ENCODE measurements around the gene EEF2K. TPM values are rescaled to one million over a fixed set of nuclear protein-coding genes. Genes with fewer than 3 reads are reported as not detected.

EEF2K gene
- total RNA-seq, 1 donor, result 57.3 TPM

DNA sequence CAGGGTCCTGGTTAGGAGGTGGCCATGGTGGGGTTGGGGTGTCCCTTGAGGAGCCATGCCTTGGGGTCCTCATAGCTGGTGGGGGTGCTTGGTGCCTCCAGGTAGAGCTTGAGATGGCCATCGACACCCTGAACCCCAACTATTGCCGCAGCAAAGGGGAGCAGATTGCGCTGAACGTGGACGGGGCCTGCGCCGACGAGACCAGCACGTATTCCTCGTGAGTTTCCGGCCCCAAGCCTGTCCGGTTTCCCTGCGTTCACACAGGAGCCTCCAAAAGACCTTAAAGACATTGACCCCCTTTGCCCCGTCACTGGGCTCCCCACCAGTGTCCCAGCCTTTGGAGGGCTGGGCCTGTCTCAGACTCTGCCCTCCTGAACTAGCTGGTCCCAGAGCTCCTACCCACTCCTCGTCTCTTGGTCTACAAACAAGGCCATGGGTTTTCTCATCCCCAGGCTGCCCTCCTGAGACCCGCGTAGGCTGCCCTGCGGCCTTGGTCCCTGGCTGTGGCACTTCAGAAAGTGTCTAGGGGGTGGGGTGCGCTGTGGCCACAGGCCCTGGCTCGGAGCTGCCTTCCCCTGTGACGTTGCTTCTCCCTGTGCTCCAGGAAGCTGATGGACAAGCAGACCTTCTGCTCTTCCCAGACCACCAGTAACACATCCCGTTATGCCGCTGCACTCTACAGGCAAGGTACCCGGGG is 102.9 kb downstream of the EEF2K start:
- DNase-seq (ENCODE audit: low read depth), result no peak
- TF ChIP-seq, protein P1, sequence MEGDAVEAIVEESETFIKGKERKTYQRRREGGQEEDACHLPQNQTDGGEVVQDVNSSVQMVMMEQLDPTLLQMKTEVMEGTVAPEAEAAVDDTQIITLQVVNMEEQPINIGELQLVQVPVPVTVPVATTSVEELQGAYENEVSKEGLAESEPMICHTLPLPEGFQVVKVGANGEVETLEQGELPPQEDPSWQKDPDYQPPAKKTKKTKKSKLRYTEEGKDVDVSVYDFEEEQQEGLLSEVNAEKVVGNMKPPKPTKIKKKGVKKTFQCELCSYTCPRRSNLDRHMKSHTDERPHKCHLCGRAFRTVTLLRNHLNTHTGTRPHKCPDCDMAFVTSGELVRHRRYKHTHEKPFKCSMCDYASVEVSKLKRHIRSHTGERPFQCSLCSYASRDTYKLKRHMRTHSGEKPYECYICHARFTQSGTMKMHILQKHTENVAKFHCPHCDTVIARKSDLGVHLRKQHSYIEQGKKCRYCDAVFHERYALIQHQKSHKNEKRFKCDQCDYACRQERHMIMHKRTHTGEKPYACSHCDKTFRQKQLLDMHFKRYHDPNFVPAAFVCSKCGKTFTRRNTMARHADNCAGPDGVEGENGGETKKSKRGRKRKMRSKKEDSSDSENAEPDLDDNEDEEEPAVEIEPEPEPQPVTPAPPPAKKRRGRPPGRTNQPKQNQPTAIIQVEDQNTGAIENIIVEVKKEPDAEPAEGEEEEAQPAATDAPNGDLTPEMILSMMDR (IDR thresholded peaks at IDR 0.05; ENCODE audit: insufficient read depth, low read length), result no peak
- no peak overlapping the region for H3K4me3 ChIP-seq (ENCODE audit: low read depth, low read length)

DNA sequence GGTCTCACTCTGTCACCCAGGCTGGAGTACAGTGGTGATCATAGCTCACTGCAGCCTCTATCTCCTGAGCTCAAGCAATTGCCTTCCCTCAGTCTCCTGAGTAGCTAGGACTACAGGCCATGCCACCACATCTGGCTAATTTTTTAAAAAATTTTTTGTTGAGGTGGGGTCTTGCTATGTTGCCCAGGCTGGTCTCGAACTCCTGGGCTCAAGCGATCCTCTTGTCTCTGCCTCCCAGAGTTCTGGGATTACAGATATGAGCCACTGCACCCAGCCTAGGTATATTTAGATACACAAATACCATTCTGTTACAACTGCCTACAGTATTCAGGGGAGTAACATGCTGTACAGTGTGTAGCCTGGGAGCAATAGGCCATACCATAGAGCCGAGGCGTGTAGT is 105.4 kb downstream of the EEF2K start:
- no peak for DNase-seq (ENCODE audit: low read depth)
- no peak overlapping the region for H3K4me3 ChIP-seq (ENCODE audit: low read depth, low read length)
- TF ChIP-seq, protein P1 (IDR thresholded peaks at IDR 0.05; ENCODE audit: insufficient read depth, low read length), result no peak

- no peak overlapping the region for H3K4me3 ChIP-seq (ENCODE audit: low read depth, low read length)
- TF ChIP-seq, protein P1 (IDR thresholded peaks at IDR 0.05; ENCODE audit: insufficient read depth, low read length), result no peak
- no peak for DNase-seq (ENCODE audit: low read depth)
Measured at GRCh38 chr16:22312897-22313781, 107.1 kb downstream of the EEF2K start.

DNA sequence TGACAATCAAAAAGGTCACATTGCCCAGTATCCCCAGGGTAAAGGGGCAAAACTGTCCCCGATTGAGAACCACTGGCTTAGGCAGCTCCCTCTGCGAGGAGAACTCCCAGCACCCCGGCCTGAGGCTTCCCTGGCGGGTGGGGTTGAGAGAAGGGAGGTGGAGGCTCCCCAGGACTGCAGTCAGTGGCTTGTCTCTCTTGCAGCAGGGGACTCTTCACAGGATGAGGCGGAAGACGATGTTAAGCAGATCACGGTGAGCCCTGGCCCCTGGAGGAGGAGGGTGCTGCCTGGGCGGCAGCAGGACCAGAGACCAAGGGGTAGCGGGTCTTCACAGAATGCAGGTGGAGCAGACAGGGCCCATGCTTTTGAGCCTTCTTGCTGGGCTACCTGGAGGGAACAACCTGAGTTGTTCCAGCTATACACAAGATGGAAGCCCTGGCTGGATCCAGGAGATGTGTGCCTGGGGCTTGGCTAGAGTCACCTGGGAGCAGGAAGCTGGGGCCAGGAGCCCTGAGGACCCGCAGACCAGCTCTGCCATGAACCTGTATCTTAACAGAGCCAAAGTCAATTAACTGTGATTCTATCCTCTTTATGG is 107.9 kb downstream of the EEF2K start:
- no peak for DNase-seq (ENCODE audit: low read depth)
- TF ChIP-seq, protein P1 (IDR thresholded peaks at IDR 0.05; ENCODE audit: insufficient read depth, low read length), result no peak
- no peak overlapping the region for H3K4me3 ChIP-seq (ENCODE audit: low read depth, low read length)

DNA sequence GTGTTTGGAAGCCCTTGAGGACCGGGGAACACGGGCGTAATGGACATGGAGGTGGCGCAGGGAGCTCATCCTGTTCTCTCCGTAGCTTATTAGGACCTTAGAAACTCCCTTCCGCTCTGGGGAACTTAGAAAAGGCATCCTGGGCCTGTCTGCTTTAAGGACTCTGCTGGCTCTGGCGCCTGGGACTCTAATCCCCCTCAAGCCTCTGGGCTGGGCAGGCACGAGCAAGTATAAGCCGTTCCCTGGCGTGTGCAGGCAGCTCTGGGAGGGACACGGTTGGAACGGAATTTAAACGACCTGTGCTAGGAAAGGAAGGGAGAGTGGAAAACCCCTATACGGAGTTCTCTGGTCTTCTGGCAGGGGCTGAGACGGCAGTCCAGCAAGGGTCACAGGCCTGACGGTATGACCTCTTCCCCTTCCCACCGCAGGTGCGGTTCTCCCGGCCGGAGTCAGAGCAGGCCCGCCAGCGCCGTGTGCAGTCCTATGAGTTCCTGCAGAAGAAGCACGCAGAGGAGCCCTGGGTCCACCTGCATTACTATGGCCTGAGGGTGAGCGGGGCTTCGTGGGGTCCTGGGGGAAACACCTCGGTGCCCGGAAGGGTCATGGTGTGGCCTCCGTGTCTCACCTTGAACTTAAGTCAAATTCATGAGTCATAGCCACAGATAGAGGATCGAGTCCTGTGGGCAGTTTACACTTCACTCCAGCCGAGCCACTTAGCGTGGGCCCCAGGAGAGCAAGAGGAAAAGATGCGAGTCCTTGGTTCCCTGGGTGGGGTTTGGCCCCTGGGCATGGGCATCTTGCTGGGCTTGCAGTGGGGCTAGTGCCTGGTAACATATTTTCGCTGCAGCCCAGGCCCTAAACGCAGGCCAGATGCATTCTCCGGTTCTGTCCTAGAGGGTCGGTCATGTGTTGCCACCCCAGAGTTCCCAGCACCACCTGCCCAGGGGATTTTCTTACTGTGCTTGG is 108.9 kb downstream of the EEF2K start:
- H3K4me3 ChIP-seq (ENCODE audit: low read depth, low read length), result no peak overlapping the region
- TF ChIP-seq, protein P1 (IDR thresholded peaks at IDR 0.05; ENCODE audit: insufficient read depth, low read length), result no peak
- DNase-seq (ENCODE audit: low read depth), result no peak

- no peak overlapping the region for H3K4me3 ChIP-seq (ENCODE audit: low read depth, low read length)
- DNase-seq (ENCODE audit: low read depth), result no peak
- TF ChIP-seq, protein P1 (IDR thresholded peaks at IDR 0.05; ENCODE audit: insufficient read depth, low read length), result no peak
Measured at GRCh38 chr16:22315979-22316378, 109.9 kb downstream of the EEF2K start.
